ENCODE measurements around the gene NXNL1.

- TF ChIP-seq POLR2A (IDR thresholded peaks at IDR 0.05) (no peak), CTCF (IDR thresholded peaks at IDR 0.05 in 8 of 11, conservative IDR thresholded peaks at IDR 0.05 in 3 of 11) (no peak)
These were observed 15.1 kb downstream of the NXNL1 start for GRCh38 chr19:17445526-17446165.

Measured in spleen (tissue), 7 donors.